ENCODE measurements around the gene NEK5.
"Not testable (repeated sequence)": the region's sequence is repeated elsewhere in the genome, so short reads cannot be mapped to it uniquely, and the experiment has no call there.

The NEK5 gene

GRCh38 chr13:52067237-52067636 is 61.6 kb downstream of the NEK5 start:
- no peak for DNase-seq

DNA sequence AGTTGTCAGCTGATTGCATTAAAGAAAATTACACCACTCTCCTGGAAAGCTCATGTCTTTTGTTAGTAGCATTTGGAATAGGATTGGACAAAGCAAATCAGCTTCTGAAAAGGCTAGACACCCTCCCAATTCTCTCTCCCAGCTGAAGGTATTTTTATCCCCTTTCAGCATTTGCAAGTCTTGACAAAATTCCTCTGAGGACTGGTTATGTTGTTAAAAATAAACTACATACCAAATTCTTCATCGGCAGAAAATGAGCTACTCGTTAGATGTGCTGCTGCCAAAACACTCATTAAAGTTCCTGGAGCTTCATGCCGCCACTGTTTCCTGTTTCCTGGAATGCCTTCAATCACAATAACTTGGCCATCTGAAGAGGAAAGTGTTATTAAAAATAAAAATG is 67.3 kb downstream of the NEK5 start:
- no peak for DNase-seq

- not testable (repeated sequence) for DNase-seq
Observed at GRCh38 chr13:52061064-52061463, 67.8 kb downstream of the NEK5 start.

GRCh38 chr13:52053460-52053859 is 75.4 kb downstream of the NEK5 start:
- no peak for DNase-seq

GRCh38 chr13:52051400-52051799 is 77.5 kb downstream of the NEK5 start:
- DNase-seq, result no peak

DNA sequence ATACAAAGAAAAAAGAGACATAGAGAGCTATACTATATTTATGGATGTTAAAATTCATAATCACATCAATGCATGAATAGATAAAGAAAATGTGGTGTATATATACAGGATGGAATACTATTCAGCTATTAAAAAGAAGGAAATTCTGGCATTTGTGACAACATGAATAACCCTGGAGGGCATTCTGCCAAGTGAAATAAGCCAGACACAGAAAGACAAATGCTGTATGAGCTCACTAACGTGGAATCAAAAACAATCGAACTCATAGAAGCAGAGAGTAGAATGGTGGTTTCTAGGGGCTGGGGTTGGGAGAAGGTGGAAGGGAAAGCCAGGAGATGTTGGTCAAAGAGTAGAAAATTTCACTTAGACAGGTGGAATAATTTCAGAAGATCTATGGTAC is 80.4 kb downstream of the NEK5 start:
- DNase-seq, result no peak

- DNase-seq, result no peak
Observed at GRCh38 chr13:52047463-52047862, 81.4 kb downstream of the NEK5 start.

DNA sequence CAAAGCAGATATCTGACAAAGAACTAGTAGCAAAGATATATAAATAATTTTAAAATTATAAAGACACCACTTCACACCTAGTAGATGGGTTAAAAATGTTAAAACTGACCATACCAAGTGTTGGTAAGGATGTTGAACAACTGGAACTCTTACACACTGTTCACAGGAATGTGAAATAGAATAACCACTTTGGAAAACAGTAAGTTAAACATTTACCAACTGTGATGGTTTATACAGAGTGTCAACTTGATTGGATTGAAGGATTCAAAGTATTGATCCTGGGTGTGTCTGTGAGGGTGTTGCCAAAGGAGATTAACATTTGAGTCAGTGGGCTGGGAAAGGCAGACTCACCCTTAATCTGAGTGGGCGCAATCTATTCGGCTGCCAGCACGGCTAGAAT is 85.2 kb downstream of the NEK5 start:
- DNase-seq, result no peak

DNA sequence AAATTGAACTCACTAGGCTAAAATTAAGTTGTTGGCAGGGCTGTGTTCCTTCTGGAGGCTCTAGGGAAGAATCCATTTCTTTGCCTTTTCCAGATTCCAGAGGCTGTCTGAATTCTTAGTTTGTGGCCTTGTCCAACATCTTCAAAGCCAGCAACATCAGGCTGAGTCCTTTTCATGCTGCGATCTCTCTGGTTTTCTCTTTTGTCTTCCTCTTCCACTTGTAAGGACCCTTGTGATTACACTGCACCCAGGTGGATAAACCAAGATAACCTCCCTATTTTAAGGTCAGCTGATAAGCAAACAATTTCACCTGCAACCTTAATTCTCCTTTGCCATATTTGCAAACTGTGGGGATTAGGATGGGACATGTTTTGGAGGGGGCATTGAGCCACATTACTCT is 92.8 kb downstream of the NEK5 start:
- no peak for DNase-seq

- no peak for DNase-seq
Observed at GRCh38 chr13:52034616-52035226, 94.2 kb downstream of the NEK5 start.

DNA sequence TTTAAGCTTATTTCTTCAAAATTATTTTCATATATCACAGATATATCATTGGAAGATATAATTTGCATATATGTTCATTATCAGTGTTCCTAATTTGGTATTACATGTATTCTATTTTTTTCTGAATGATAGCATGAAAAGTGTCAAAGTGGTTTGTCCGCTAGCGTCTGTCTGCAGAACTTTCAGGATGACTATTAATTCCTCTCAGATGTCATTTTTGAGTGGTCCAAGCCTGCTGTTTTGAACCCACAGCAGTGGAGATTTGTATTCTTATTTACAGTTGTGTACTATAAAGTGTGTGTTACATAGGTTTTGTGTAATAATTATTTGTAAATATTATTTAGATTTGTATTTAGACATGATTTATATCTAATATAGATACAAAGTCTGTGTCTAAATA is 95.8 kb downstream of the NEK5 start:
- DNase-seq, result no peak

GRCh38 chr13:52030401-52030800 is 98.5 kb downstream of the NEK5 start:
- not testable (repeated sequence) for DNase-seq

GRCh38 chr13:52029569-52029968 is 99.3 kb downstream of the NEK5 start:
- DNase-seq, result no peak

DNA sequence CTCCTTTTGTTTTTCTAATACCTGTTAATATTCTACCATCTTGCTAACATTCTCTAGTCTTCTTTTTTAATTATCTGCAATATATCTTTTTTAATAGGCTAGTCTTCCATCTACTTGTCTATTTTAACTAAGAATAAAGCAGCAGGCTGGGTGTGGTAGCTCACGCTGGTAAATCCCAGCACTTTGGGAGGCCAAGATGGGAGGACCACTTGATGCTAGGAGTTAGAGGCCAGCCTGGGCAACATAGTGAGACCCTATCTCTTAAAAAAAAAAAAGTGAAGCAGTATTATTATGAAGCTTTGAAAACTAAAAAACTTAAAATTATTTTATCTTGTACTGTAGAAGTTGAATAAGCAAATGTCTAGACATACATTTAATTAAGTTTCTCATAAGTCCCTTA is 101.0 kb downstream of the NEK5 start:
- no peak for DNase-seq

DNA sequence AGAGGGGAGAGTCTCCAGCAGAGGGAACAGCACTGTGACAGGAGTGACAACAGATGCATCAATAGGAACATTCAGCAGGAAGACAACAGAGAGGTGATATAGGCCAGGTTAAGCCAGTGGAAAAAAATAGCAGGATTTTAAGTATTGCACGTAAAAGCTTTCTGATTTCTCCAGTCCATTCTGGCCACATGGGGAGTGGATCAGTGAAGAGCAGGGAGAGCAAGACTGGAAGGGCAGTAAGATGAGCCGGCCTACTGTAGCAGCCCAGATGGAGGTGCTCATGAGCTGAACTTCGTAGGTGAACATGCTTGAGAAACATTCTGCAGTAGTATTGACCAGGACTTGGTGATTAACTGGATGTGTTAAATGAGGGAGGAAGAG is 102.6 kb downstream of the NEK5 start:
- no peak for DNase-seq

DNA sequence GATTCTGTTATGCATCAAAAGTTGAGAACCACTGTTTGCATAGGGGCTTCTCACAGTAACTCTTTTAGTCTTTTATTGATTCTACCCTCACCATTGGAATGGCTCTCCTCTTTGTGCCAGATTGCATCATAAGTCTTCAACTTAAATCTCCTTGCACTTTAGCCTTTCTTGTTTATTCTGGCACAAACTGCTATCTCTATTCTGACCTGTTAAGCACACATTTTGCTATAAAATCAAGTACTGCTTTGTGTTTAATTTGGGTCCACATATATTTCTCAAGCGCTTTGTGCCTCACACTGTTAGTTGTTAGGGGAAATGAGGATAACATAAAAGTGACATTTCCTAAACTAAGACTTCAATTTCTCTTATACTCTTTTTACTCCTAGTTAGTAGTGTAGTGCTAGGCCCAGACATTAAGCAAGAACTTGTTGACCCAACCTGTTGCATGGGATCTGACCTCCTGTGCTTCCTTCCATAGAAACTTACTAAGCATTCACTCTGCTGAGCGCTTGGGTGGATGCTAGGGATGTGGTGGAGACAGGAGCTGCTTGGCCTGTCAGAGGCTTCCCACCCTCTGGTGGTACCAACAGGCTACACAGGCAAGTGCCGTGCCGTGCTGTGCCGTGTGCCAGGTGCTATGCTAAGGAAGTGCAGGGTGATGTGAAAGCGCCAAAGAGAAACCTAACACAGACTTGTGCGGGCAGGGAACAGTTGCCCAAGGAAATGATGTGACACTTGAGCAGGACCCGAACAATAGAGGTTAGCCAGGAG is 103.2 kb downstream of the NEK5 start:
- no peak for DNase-seq

DNA sequence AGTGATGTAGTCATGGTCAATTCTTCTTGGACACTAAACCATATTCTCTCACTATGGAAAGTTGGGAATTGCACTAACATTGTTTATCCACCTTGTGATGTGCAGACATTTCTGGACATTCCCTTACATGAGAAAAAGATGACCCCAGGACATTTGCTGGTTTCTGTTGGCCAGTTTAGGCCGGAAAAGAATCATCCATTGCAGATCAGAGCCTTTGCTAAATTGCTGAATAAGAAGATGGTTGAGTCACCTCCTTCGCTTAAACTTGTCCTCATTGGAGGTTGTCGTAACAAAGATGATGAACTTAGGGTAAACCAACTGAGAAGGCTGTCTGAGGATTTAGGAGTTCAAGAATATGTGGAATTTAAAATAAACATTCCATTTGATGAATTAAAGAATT is 104.4 kb downstream of the NEK5 start, which contains the start of gene UTP14C:
UTP14C (plus strand) TSS at position 211 of the 400 bp plus-strand sequence. CDS start 4,114 bp downstream, outside the sequence.
- no peak for DNase-seq

DNA sequence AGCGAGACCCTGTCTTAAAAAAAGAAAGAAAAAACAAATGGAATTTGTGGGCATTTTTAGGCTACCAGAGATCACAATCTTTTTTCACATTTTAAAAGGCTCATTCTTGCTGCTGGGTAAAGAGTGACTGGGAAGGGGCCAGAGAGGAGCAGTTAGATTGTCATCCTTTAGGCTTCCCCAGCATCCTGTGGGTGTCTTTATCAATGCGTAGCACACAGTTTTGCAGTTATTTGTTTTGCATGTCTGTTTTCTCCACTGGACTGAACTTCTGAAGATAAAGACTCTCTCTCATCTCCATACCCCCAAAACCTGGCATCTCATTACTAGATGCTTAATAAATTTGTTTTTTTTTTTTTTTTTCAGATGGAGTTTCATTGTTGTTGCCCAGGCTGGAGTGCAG is 106.5 kb downstream of the NEK5 start:
- DNase-seq, result no peak

- DNase-seq, result no peak
Observed at GRCh38 chr13:52020191-52020590, 108.7 kb downstream of the NEK5 start.

DNA sequence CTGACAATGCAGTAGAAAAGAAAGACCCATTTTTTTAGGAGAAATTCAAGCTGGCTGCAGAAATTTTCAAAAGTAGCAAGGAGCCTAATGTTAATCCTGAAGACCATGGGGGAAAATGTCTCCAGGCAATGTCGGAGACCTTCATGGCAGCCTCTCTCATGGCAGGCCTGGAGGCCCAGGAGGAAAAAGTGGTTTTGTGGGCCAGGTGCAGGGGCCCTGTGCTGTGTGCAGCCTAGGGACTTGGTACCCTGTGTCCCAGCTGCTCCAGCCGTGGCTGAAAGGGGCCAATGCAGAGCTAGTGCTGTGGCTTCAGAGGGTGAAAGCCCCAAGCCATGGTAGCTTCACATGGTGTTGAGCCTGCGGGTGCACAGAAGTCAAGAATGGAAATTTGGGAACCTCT is 112.6 kb downstream of the NEK5 start:
- DNase-seq, result no peak

- DNase-seq, result no peak
Observed at GRCh38 chr13:52012512-52012836, 116.4 kb downstream of the NEK5 start.

DNA sequence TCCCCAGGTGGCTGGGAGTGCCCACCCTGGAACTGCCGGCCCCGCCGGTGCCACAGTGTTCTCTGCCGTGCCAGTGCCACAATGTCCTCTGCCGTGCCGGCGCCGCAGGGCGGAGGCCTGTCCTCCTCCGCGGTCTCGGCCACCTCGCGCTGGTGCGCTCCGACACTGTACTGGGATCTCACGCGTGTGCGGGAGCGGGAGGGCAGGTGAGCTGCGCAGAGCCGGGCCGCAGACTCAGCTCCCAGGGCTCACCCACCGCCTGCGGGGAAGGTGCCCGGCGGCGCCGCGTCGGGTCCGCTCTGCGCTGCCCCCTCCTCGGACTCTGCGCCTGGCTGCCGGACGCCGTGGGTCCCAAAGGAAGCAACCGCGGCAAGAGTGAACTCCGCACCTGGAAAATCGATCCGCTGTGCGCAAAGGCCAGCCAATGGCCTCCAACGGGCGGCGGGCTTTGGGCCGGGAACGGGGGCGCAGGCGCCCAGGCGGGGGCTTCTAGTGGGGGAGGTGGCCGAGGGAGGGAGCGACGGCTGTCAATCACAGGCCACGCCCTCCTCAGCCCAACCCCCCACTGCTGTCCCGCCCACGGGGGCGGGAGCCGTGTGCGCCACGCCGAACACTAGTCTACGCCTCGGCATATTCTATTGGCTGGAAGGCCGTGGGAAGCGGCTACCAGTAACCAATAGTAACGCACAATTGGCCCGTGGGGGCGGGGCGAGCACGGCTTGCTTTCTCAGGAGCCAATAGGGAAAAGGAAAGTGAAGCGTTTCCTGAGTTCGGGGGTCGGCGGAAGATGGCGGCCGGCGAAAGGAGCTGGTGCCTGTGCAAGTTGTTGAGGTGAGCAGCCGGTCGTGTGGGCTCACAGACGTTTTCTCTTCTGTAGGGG is 117.0 kb downstream of the NEK5 start, which contains the start of gene ALG11:
ALG11 (plus strand) TSS at position 767 of the 880 bp plus-strand sequence; CDS start at position 788, 21 bp downstream.
- DNase-seq, result peak; percentile 99 to 100

DNA sequence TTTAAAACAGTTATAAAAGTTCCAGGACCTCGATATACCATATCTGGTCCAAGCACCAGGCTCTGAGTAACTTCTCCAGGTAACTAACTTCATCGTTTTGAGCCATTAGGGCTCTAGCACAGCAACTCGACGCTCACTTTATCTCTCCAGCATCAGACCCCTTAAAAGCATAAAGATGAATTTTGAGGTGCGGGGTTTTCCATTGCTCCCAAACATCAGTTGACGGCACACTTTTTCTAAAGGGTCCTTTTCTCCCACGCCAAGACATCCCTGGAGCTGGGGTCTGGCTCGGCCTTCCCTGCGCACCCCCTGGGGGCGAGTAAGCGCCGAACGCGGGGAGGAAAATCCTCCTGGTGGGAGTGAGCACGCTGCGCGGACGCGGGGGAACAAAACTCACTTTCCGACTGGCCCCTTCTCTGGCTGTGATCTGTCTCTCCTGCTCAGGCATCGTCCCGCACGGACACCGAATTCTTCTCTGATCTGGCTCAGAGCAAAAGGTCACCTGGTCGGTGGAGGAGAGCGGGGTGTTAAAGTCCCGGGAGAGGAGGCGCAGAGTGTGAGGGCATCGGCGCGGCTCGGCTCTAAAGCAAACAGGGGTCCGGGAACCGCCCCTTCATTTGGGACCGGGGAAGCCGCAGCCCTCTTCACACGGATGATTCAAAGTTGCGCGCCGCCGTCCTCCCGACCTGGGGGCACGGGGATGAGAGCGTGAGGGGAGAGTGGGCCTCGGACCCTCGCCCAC is 117.8 kb downstream of the NEK5 start, which contains the start of gene ATP7B:
ATP7B (minus strand) TSS at position 561 of the 742 bp plus-strand sequence; CDS start at position 448, 113 bp downstream.
- peak in 1 of 2 donors; percentile 14 for DNase-seq
